ENCODE measurements around the gene SLC4A8.
A peak's percentile ranks its signal among the peaks of the same experiment; 100 is the strongest.

Gene SLC4A8

DNA sequence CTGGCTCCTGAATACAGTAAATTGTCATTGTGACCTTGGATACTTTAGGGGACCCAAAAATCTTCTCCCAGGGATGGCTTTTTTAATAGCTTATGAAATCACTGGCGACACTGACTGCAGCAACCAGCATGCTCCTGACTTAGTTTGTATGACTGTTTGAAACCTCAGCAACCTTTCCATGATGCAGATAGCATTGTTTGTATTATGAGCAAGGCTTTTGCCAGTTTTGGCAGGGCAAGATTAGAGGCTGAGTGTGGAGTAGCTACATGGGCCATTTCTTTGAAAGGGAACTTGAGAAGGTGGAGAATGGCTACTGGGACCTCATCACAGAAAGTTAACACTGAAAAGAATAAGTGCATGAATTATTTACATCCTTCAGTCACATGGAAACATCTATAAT is 50.9 kb downstream of the SLC4A8 start:
- H3K79me2 ChIP-seq (ENCODE audit: insufficient read depth, low read length): no peaks in the 10 kb centered on the region
- H3K27ac ChIP-seq (ENCODE audit: low read length): no peak overlapping the region
- peaks cover under 1% of the 10 kb centered on the region for H3K4me1 ChIP-seq (ENCODE audit: insufficient read depth, low read length)
- no peak overlapping the region for H3K9ac ChIP-seq (ENCODE audit: low read depth, low read length)
- no peak for DNase-seq
- peaks cover 13% of the 10 kb centered on the region; the same call in 1 of the 2 replicates for H3K36me3 ChIP-seq (ENCODE audit: insufficient read depth, low read length)
- no peak for TF ChIP-seq EZH2 (IDR thresholded peaks at IDR 0.05; ENCODE audit: borderline replicate concordance, low read depth, low read length, severe bottlenecking)
- H3K27me3 ChIP-seq (ENCODE audit: insufficient read depth, low read length, poor library complexity): no peaks in the 10 kb centered on the region
- no peak overlapping the region for H3K4me3 ChIP-seq (ENCODE audit: low read depth in 1 of 2, low read length in 2 of 2)
- H3K4me2 ChIP-seq (ENCODE audit: insufficient read depth, low read length): no peak overlapping the region
- no peak overlapping the region for H2AFZ ChIP-seq (ENCODE audit: low read depth, low read length)
- H3K9me3 ChIP-seq (ENCODE audit: insufficient read depth, low read length, severe bottlenecking): no peaks in the 10 kb centered on the region
- ATAC-seq (ENCODE audit: insufficient read depth, low read depth): no peak
- H4K20me1 ChIP-seq (ENCODE audit: insufficient read depth, low read length): no peaks in the 10 kb centered on the region

DNA sequence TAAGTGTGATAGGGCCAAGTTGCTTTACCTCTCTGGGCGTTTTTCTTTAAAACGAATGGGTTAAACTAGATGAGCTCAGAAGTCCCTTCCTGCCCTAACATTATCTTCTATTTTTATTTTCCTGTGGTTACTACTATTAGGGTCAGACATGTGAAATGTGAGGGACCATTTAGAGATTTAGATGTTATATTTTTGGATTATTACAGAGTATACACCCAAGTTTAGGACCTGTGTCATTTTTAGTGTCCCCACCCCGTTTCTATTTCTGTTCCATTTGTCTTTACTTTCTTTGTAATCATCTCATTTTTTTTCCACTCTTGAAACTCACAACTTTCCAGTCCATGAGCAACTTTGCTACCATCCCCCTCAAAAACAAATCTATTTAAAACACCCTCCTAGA is 56.3 kb downstream of the SLC4A8 start:
- Histone ChIP-seq H3K9ac (ENCODE audit: low read depth, low read length) (no peak overlapping the region), H4K20me1 (ENCODE audit: insufficient read depth, low read length) (no peaks in the 10 kb centered on the region), H3K4me3 (ENCODE audit: low read depth in 1 of 2, low read length in 2 of 2) (no peak overlapping the region), H3K4me2 (ENCODE audit: insufficient read depth, low read length) (no peak overlapping the region), H3K9me3 (ENCODE audit: insufficient read depth, low read length, severe bottlenecking) (no peaks in the 10 kb centered on the region), H3K79me2 (ENCODE audit: insufficient read depth, low read length) (no peaks in the 10 kb centered on the region), H3K27ac (ENCODE audit: low read length) (peak overlapping the region; percentile 74; the same call in 1 of the 2 replicates), H3K27me3 (ENCODE audit: insufficient read depth, low read length, poor library complexity) (no peaks in the 10 kb centered on the region), H3K36me3 (ENCODE audit: insufficient read depth, low read length) (no peaks in the 10 kb centered on the region), H2AFZ (ENCODE audit: low read depth, low read length) (no peak overlapping the region), H3K4me1 (ENCODE audit: insufficient read depth, low read length) (peaks cover 47% of the 10 kb centered on the region)
- TF ChIP-seq, protein P1, sequence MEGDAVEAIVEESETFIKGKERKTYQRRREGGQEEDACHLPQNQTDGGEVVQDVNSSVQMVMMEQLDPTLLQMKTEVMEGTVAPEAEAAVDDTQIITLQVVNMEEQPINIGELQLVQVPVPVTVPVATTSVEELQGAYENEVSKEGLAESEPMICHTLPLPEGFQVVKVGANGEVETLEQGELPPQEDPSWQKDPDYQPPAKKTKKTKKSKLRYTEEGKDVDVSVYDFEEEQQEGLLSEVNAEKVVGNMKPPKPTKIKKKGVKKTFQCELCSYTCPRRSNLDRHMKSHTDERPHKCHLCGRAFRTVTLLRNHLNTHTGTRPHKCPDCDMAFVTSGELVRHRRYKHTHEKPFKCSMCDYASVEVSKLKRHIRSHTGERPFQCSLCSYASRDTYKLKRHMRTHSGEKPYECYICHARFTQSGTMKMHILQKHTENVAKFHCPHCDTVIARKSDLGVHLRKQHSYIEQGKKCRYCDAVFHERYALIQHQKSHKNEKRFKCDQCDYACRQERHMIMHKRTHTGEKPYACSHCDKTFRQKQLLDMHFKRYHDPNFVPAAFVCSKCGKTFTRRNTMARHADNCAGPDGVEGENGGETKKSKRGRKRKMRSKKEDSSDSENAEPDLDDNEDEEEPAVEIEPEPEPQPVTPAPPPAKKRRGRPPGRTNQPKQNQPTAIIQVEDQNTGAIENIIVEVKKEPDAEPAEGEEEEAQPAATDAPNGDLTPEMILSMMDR (IDR thresholded peaks at IDR 0.05; ENCODE audit: borderline replicate concordance, extremely low read depth, low read length, poor library complexity, severe bottlenecking): no peak
- no peak for TF ChIP-seq EZH2 (IDR thresholded peaks at IDR 0.05; ENCODE audit: borderline replicate concordance, low read depth, low read length, severe bottlenecking)
- ATAC-seq (ENCODE audit: insufficient read depth, low read depth) (no peak), DNase-seq (no peak)

DNA sequence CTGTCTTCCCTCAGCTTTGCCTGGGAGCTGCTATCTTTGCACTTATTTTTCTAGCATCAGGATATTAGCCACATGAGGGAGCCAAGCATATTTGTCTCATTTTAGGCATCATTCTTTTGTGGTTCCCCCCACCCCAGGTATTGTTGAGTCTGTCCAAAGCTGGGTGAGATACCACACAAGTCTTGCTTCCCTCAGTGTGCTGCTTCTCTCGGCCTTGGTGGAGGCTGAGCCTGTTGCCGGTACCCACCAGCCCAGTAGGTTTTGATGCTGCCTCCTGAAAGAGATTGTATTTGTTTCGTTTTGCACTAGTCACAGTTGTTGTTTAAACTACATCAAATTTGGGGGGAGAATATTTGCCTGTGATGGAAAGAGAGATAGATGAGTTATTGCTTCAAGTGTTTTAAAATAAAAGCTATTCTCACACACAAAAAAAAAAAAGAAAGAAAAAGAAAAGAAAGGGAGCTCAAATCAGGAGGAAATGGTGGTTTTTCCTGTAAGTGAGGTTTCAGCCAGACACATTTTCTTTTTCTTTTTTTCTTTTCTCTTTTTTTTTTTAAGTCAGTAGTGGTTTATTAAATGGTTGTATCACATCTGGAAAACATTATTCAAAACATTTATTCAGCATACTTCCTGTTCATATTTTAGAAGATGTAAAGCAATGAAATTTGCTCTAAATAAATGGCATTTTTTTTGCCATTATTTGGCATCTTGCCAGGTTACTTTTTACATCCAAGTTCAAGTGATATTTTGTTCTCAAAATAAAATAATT is 58.5 kb downstream of the SLC4A8 start:
- H3K36me3 ChIP-seq (ENCODE audit: insufficient read depth, low read length): no peaks in the 10 kb centered on the region
- H4K20me1 ChIP-seq (ENCODE audit: insufficient read depth, low read length): no peaks in the 10 kb centered on the region
- H3K4me1 ChIP-seq (ENCODE audit: insufficient read depth, low read length): peaks cover 47% of the 10 kb centered on the region
- H3K4me3 ChIP-seq (ENCODE audit: low read depth in 1 of 2, low read length in 2 of 2): peak overlapping the region in 1 of 2 experiments; percentile 49; a peak in 2 of 4 replicates
- H3K79me2 ChIP-seq (ENCODE audit: insufficient read depth, low read length): no peaks in the 10 kb centered on the region
- peak overlapping the region; percentile 56 for H3K4me2 ChIP-seq (ENCODE audit: insufficient read depth, low read length)
- peak overlapping the region; percentile 44 for H3K9ac ChIP-seq (ENCODE audit: low read depth, low read length)
- peak; percentile 96 for ATAC-seq (ENCODE audit: insufficient read depth, low read depth)
- no peaks in the 10 kb centered on the region for H3K27me3 ChIP-seq (ENCODE audit: insufficient read depth, low read length, poor library complexity)
- peak; percentile 86 for DNase-seq
- TF ChIP-seq EZH2 (IDR thresholded peaks at IDR 0.05; ENCODE audit: borderline replicate concordance, low read depth, low read length, severe bottlenecking): no peak
- TF ChIP-seq, protein P1 (IDR thresholded peaks at IDR 0.05; ENCODE audit: borderline replicate concordance, extremely low read depth, low read length, poor library complexity, severe bottlenecking): peak; percentile 68
- peak overlapping the region; percentile 69 for H2AFZ ChIP-seq (ENCODE audit: low read depth, low read length)
- peak overlapping the region; percentile 74 for H3K27ac ChIP-seq (ENCODE audit: low read length)
- H3K9me3 ChIP-seq (ENCODE audit: insufficient read depth, low read length, severe bottlenecking): no peaks in the 10 kb centered on the region

DNA sequence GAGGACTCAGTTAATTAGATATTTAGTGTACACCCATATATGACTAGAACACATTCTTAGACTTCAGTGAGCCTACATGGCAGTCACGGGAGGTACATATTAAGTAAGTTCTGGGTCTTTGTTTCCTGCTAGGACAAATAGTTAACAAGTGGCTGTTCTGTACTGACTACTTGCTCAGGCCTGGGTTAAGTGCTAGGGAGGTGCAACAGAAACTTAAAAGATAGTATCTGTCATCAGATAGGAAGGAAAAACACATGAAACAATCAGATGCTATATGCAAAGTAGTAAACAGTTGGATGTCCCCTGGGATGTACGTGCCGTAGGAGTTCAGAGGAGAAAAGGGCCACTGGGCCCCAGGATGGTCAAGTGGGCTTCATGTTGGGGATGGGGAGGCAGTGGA is 59.5 kb downstream of the SLC4A8 start:
- Histone ChIP-seq H3K79me2 (ENCODE audit: insufficient read depth, low read length) (no peaks in the 10 kb centered on the region), H3K9ac (ENCODE audit: low read depth, low read length) (peak overlapping the region; percentile 24; the same call in 1 of the 2 replicates), H3K4me2 (ENCODE audit: insufficient read depth, low read length) (peak overlapping the region; percentile 34), H3K4me1 (ENCODE audit: insufficient read depth, low read length) (peaks cover 47% of the 10 kb centered on the region), H3K27me3 (ENCODE audit: insufficient read depth, low read length, poor library complexity) (no peaks in the 10 kb centered on the region), H3K36me3 (ENCODE audit: insufficient read depth, low read length) (no peaks in the 10 kb centered on the region), H3K9me3 (ENCODE audit: insufficient read depth, low read length, severe bottlenecking) (no peaks in the 10 kb centered on the region), H2AFZ (ENCODE audit: low read depth, low read length) (peak overlapping the region; percentile 55), H3K27ac (ENCODE audit: low read length) (peak overlapping the region; percentile 86), H3K4me3 (ENCODE audit: low read depth in 1 of 2, low read length in 2 of 2) (no peak overlapping the region), H4K20me1 (ENCODE audit: insufficient read depth, low read length) (no peaks in the 10 kb centered on the region)
- TF ChIP-seq, protein P1 (IDR thresholded peaks at IDR 0.05; ENCODE audit: borderline replicate concordance, extremely low read depth, low read length, poor library complexity, severe bottlenecking): no peak
- no peak for TF ChIP-seq EZH2 (IDR thresholded peaks at IDR 0.05; ENCODE audit: borderline replicate concordance, low read depth, low read length, severe bottlenecking)
- ATAC-seq (ENCODE audit: insufficient read depth, low read depth): peak; percentile 19; the same call in 1 of the 3 replicates
- DNase-seq: peak; percentile 16

All from DND-41 (cell line).